ENCODE results near the gene DRAM1. TPM values are rescaled to one million over a fixed set of nuclear protein-coding genes. Genes with fewer than 3 reads are reported as not detected.
"Not testable (repeated sequence)": the region's sequence is repeated elsewhere in the genome, so short reads cannot be mapped to it uniquely, and the experiment has no call there.

Gene DRAM1
- total RNA-seq, 4 donors from 2014 or later, result 13.2 to 29.1 (median 21.2) TPM

DNA sequence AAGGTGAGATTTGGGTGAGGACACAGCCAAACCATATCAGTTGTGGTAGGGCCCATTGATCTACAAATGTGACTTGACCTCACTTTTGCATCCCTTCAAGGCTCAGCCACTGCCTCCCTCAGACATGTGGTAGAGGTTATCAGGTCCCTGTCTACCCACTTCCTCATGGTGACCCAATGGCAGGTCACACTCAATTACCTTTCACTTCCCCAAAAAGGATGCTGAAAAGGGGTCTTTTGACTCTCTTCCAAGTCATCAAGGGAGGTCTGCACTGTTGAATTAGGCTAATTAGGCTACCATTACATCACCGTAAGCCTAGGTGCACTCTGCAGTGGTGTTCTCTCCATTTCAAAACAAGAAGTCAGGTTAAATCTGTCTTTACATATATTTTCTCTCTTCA lies 22.6 kb upstream of the DRAM1 start:
- ATAC-seq, result no peak
- Histone ChIP-seq H3K27ac (no peak overlapping the region), H3K27me3 (no peaks in the 10 kb centered on the region), H3K9me3 (no peaks in the 10 kb centered on the region), H3K36me3 (no peaks in the 10 kb centered on the region), H3K4me3 (no peak overlapping the region), H3K4me1 (peaks cover 0 to 5% (median 0%) of the 10 kb centered on the region in 3 donors)
- 100% methylated on average over 1 of the region's 1 CpG for WGBS, 2 donors (ENCODE audit: low coverage in 1 of 2)
- TF ChIP-seq POLR2A (IDR thresholded peaks at IDR 0.05), result no peak
- TF ChIP-seq, protein P1, sequence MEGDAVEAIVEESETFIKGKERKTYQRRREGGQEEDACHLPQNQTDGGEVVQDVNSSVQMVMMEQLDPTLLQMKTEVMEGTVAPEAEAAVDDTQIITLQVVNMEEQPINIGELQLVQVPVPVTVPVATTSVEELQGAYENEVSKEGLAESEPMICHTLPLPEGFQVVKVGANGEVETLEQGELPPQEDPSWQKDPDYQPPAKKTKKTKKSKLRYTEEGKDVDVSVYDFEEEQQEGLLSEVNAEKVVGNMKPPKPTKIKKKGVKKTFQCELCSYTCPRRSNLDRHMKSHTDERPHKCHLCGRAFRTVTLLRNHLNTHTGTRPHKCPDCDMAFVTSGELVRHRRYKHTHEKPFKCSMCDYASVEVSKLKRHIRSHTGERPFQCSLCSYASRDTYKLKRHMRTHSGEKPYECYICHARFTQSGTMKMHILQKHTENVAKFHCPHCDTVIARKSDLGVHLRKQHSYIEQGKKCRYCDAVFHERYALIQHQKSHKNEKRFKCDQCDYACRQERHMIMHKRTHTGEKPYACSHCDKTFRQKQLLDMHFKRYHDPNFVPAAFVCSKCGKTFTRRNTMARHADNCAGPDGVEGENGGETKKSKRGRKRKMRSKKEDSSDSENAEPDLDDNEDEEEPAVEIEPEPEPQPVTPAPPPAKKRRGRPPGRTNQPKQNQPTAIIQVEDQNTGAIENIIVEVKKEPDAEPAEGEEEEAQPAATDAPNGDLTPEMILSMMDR (IDR thresholded peaks at IDR 0.05), result no peak
- no peak for TF ChIP-seq POLR2AphosphoS5 (IDR thresholded peaks at IDR 0.05)
- no peak for TF ChIP-seq EP300 (IDR thresholded peaks at IDR 0.05)

DNA sequence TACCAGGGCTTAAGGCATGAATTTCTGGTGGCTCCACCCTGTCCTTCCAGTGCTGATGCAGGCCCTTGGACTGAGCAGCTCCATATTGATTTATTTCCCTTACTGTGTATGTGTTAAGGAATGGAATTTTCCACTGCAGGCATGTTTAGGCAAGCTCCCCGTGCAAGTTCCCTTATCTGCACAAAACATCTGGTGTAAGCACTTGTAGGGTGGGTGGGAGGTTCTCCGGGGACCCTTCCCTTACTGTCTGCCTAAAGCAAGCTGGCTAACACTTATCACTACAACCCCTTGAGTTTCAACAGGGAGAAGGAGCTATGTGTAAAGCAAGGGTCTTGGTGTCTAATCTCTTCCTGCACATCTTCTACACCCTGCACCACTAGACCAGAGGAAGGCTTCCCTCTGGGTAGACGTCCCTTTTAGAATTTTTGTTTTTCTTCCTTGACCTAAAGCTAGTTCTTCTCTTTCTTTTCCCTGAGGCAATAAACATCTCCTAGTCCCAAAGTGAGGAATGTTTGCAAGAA lies 22.0 kb upstream of the DRAM1 start:
- H3K27ac ChIP-seq, result no peak overlapping the region
- no peaks in the 10 kb centered on the region for H3K27me3 ChIP-seq
- no peaks in the 10 kb centered on the region for H3K9me3 ChIP-seq
- no peaks in the 10 kb centered on the region for H3K36me3 ChIP-seq
- TF ChIP-seq EP300 (IDR thresholded peaks at IDR 0.05) (no peak), POLR2AphosphoS5 (IDR thresholded peaks at IDR 0.05) (no peak)
- no peak for ATAC-seq
- H3K4me1 ChIP-seq, result peaks cover 0 to 5% (median 0%) of the 10 kb centered on the region in 3 donors
- 0 to 25% methylated on average over 1 to 2 of the region's 3 CpGs for WGBS, 2 donors (ENCODE audit: low coverage in 1 of 2)
- H3K4me3 ChIP-seq, result no peak overlapping the region

DNA sequence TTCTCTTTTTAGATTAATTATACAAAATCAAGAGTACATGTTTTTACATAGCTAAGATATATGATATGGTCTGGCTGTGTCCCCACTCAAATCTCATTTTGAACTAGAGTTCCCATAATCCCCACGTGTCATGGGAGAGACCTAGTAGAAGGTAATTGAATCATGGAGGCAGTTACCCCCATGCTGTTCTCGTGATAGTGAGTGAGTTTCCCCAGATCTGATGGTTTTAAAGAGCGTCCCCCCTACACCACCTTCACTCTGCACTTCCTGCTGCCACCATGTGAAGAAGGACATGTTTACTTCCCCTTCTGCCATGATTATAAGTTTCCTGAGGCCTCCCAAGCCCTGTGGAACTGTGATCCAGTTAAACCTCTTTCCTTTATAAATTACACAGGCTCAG lies 21.4 kb upstream of the DRAM1 start:
- Histone ChIP-seq H3K4me3 (no peak overlapping the region), H3K9me3 (no peaks in the 10 kb centered on the region), H3K36me3 (no peaks in the 10 kb centered on the region), H3K4me1 (peaks cover 0 to 5% (median 0%) of the 10 kb centered on the region in 3 donors), H3K27me3 (no peaks in the 10 kb centered on the region), H3K27ac (no peak overlapping the region)
- WGBS, 2 donors (ENCODE audit: low coverage in 1 of 2), result 83% methylated on average over 3 of the region's 3 CpGs; no CpG with 5 or more reads in 1 of the 2 donors
- TF ChIP-seq POLR2A (IDR thresholded peaks at IDR 0.05), result no peak
- TF ChIP-seq POLR2AphosphoS5 (IDR thresholded peaks at IDR 0.05), result no peak
- no peak for TF ChIP-seq EP300 (IDR thresholded peaks at IDR 0.05)
- TF ChIP-seq, protein P1 (IDR thresholded peaks at IDR 0.05), result no peak
- ATAC-seq, result no peak

DNA sequence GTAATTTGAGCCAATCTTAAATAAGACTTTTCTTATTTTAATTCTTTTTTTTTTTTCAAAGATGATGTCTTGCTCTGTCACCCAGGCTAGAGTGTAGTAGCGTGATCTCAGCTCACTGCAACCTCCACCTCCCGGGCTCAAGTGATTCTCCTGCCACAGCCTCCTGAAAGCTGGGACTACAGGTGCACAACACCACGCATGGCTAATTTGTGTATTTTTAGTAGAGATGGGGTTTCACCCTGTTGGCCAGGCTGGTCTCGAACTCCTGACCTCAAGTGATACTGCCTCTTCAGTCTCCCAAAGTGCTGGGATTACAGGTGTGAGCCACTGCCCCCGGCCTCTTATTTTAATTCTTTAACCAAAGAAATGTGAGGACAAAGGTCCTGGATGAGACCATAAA lies 20.8 kb upstream of the DRAM1 start:
- 88 to 96% methylated on average over 3 of the region's 5 CpGs for WGBS, 2 donors (ENCODE audit: low coverage in 1 of 2)
- not testable (repeated sequence) for H3K4me1 ChIP-seq, H3K27me3 ChIP-seq, H3K36me3 ChIP-seq, H3K4me3 ChIP-seq, H3K9me3 ChIP-seq, H3K27ac ChIP-seq, ATAC-seq

DNA sequence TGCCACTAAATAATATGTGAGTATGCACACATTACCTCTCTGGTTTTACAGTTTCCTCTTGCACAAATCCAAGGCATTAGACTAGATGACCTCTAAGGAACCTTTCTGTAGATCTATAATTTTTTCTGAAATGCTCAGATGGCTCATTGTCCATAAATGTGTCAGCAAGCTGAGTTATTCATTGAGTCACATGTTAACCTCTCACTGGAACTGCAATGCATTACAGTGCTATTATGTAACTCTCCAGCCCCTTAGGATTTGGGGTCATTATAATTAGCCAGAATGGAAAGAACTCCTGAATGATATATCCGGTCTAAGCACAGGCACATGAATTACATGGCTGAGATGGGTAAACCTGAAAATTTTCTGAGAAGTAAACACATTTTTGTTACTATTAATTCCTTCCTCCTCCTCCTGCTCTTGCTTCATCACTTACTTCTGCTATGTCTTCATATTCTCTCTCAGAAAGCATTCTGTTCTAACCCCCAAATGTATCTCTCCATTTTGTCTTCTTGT lies 20.3 kb upstream of the DRAM1 start:
- TF ChIP-seq POLR2AphosphoS5 (IDR thresholded peaks at IDR 0.05) (peak; percentile 18), EP300 (IDR thresholded peaks at IDR 0.05) (no peak)
- Histone ChIP-seq H3K9me3 (no peaks in the 10 kb centered on the region), H3K36me3 (no peaks in the 10 kb centered on the region), H3K4me3 (no peak overlapping the region), H3K27ac (no peak overlapping the region), H3K27me3 (no peaks in the 10 kb centered on the region), H3K4me1 (peaks cover 0 to 5% (median 0%) of the 10 kb centered on the region in 3 donors)
- WGBS, 2 donors (ENCODE audit: low coverage in 1 of 2), result 35 to 71% methylated on average over 1 of the region's 1 CpG
- ATAC-seq, result peak; percentile 83

DNA sequence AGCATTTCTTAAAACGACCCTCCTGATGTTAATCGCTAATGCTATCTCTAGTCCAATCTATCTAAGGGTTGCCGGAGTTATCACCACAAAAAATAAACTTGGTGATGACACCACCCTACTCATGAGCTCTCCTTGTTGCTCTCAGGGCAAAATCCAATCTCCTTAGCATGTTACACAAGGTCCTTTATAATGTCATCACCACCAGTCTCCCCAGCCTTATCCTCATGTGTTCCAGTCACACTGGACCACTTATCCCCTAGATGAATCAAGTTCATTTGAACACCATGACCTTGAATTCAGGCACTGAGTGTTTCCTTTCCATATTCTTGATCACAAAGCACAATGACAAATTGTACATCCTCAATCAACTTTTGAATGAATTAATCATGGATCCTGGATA lies 19.0 kb upstream of the DRAM1 start:
- Histone ChIP-seq H3K4me1 (peaks cover 0 to 5% (median 0%) of the 10 kb centered on the region in 3 donors), H3K27me3 (no peaks in the 10 kb centered on the region), H3K27ac (no peak overlapping the region), H3K4me3 (no peak overlapping the region), H3K36me3 (no peaks in the 10 kb centered on the region), H3K9me3 (no peaks in the 10 kb centered on the region)
- WGBS, 2 donors (ENCODE audit: low coverage in 1 of 2), result 83 to 86% methylated on average over 2 to 3 of the region's 3 CpGs
- ATAC-seq, result no peak
- TF ChIP-seq POLR2AphosphoS5 (IDR thresholded peaks at IDR 0.05) (no peak), EP300 (IDR thresholded peaks at IDR 0.05) (no peak), POLR2A (IDR thresholded peaks at IDR 0.05) (no peak)
- TF ChIP-seq, protein P1 (IDR thresholded peaks at IDR 0.05), result no peak
